CD8-positive, alpha-beta memory T cell (primary cell): ENCODE results near the gene BBS9. TPM values are rescaled to one million over a fixed set of nuclear protein-coding genes. Genes with fewer than 3 reads are reported as not detected.

Source experiments
- CTCF ChIA-PET: fragments of 350-600 bp; sonication (Branson Sonifier 250); formaldehyde crosslinking; loops from one replicate; lab custom pipeline; 2021; ENCODE audit warnings: antibody characterized with exemption; lab: Charles Lee
- POLR2A ChIA-PET: fragments of 350-600 bp; sonication (Branson Sonifier 250); formaldehyde crosslinking; loops from one replicate; lab custom pipeline; 2021; ENCODE audit warnings: antibody characterized with exemption; lab: Charles Lee
- DNase-seq, 5 donors: peaks; one replicate each; pipeline versions ENCODE4 v3.0.0 to v3.0.0-alpha.2; 2020 to 2022; ENCODE audit warnings: mixed read lengths in 1 of 5
- H3K27ac ChIP-seq: one replicate; pipeline ENCODE4 v1.7.0; 2013; ENCODE audit warnings: low read depth, mild to moderate bottlenecking, low read length, moderate library complexity
- H3K27me3 ChIP-seq: 2 replicates; pipeline ENCODE4 v1.7.0; 2013; ENCODE audit warnings: low read length, mild to moderate bottlenecking; ENCODE audit not compliant: insufficient read depth, poor library complexity, severe bottlenecking
- H3K36me3 ChIP-seq: 2 replicates; pipeline ENCODE4 v1.7.0; 2013; ENCODE audit warnings: mild to moderate bottlenecking, low read length, moderate library complexity; ENCODE audit not compliant: insufficient read depth
- H3K4me1 ChIP-seq: 2 replicates; pipeline ENCODE4 v1.7.0; 2013; ENCODE audit warnings: mild to moderate bottlenecking, low read length, moderate library complexity; ENCODE audit not compliant: insufficient read depth
- H3K4me3 ChIP-seq: 2 replicates; pipeline ENCODE4 v1.7.0; 2013; ENCODE audit warnings: mild to moderate bottlenecking, low read length
- H3K9me3 ChIP-seq: 2 replicates; pipeline ENCODE4 v1.7.0; 2013; ENCODE audit warnings: mild to moderate bottlenecking, low read length
- H3K27ac Mint-ChIP-seq, 8 donors: one replicate each; pipeline ENCODE4 v1.8.0; 2020 to 2021; ENCODE audit warnings: mixed read lengths in 8 of 8, mild to moderate bottlenecking in 6 of 8, inconsistent platforms in 3 of 8, moderate library complexity in 3 of 8
- H3K27me3 Mint-ChIP-seq, 2 donors: one replicate each; pipeline ENCODE4 v1.8.0; 2020 to 2021; ENCODE audit warnings: mixed read lengths in 2 of 2, mild to moderate bottlenecking in 1 of 2, moderate library complexity in 1 of 2
- H3K36me3 Mint-ChIP-seq, 3 donors: one replicate each; pipeline ENCODE4 v1.8.0; 2020 to 2021; ENCODE audit warnings: mixed read lengths in 3 of 3, inconsistent platforms in 1 of 3, mild to moderate bottlenecking in 1 of 3
- H3K4me1 Mint-ChIP-seq, 3 donors: one replicate each; pipeline ENCODE4 v1.8.0; 2020 to 2021; ENCODE audit warnings: mixed read lengths in 3 of 3, inconsistent platforms in 1 of 3, mild to moderate bottlenecking in 1 of 3
- H3K4me3 Mint-ChIP-seq, 7 donors: one replicate each; pipeline ENCODE4 v1.8.0; 2020 to 2021; ENCODE audit warnings: mixed read lengths in 7 of 7, mild to moderate bottlenecking in 6 of 7, moderate library complexity in 4 of 7, inconsistent platforms in 2 of 7
- H3K9me3 Mint-ChIP-seq, 5 donors: one replicate each; pipeline ENCODE4 v1.8.0; 2020 to 2022; ENCODE audit warnings: mixed read lengths in 5 of 5, mild to moderate bottlenecking in 3 of 5, moderate library complexity in 2 of 5, inconsistent platforms in 1 of 5
- polyA plus RNA-seq: library from polyadenylated mRNA; unstranded; fragments of 300-500 nt; fragmentation: Illumina TruSeq; gene quantifications from one replicate; pipeline ENCODE4 v1.2.3, GENCODE V29; 2021
- total RNA-seq, 2 experiments: library from RNA; stranded (reverse); gene quantifications; one replicate each; pipeline ENCODE4 v1.2.3, GENCODE V29; 2021

BBS9 gene
- total and polyA plus RNA-seq, 3 experiments from 2014 or later, result 10.0 to 14.6 (median 11.1) TPM

DNA sequence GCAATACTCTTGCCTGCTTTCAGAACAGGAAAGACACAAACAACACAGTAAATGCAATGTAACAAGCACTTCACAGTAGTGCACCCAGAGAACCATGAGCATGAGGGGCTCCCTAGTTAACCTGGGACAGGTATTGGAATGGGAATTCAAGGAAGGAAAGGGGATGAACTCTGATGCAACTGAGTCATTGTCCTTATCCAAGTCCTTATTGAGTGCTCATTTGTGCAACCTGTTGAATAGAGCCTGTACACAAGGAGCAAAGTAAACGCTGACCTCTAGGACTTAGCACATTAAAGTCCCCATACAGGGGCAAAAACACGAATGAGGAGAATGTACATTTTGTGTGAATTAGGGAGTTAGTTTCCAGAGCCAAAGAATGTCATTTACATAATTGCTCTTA, 499.5 kb downstream of the BBS9 start:
- Mint-ChIP-seq H3K9me3 (peaks cover 0 to 18% (median 13%) of the 10 kb centered on the region in 5 donors), H3K4me1 (no peaks in the 10 kb centered on the region), H3K36me3 (peaks cover 1 to 23% (median 2%) of the 10 kb centered on the region in 3 donors), H3K4me3 (no peak overlapping the region), H3K27ac (no peak overlapping the region), H3K27me3 (peaks cover 0 to 1% of the 10 kb centered on the region in 2 donors)
- H3K4me3 ChIP-seq, result no peak overlapping the region
- no peak overlapping the region for H3K27ac ChIP-seq
- CTCF ChIA-PET, result no interaction called here
- H3K36me3 ChIP-seq, result no peaks in the 10 kb centered on the region
- DNase-seq, result no peak
- POLR2A ChIA-PET, result no interaction called here
- H3K9me3 ChIP-seq, result no peaks in the 10 kb centered on the region
- no peaks in the 10 kb centered on the region for H3K27me3 ChIP-seq
- no peaks in the 10 kb centered on the region for H3K4me1 ChIP-seq

DNA sequence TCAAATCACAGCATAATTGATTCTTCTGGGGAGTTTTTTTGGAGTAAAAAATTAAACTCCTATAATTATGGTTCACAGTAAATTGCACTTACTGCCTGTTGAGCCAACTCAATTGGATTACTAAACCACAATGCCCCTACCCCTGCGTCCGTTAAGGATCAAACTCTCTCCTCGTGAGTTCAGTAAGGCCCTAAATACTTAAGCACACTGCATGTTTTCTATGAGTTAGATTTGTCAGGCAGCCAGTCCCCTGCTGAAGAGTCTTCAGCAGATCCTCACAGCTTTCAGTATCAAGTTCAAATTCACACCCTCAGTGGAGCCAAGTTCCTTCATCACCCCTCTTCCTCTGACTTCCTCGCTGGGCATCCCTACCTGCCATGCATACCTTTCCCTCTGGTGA, 501.0 kb downstream of the BBS9 start:
- no peak for DNase-seq
- Mint-ChIP-seq H3K27me3 (peaks cover 0 to 1% of the 10 kb centered on the region in 2 donors), H3K36me3 (peaks cover 1 to 18% (median 2%) of the 10 kb centered on the region in 3 donors), H3K4me1 (no peaks in the 10 kb centered on the region), H3K9me3 (peaks cover 0 to 13% (median 7%) of the 10 kb centered on the region in 5 donors), H3K27ac (peak overlapping the region in 2 of 8 donors; percentile 5 to 13), H3K4me3 (no peak overlapping the region)
- CTCF ChIA-PET, result no interaction called here
- H3K4me3 ChIP-seq, result no peak overlapping the region
- H3K36me3 ChIP-seq, result no peaks in the 10 kb centered on the region
- H3K27me3 ChIP-seq, result no peaks in the 10 kb centered on the region
- H3K4me1 ChIP-seq, result no peaks in the 10 kb centered on the region
- H3K9me3 ChIP-seq, result no peaks in the 10 kb centered on the region
- no peak overlapping the region for H3K27ac ChIP-seq
- POLR2A ChIA-PET, result no interaction called here

DNA sequence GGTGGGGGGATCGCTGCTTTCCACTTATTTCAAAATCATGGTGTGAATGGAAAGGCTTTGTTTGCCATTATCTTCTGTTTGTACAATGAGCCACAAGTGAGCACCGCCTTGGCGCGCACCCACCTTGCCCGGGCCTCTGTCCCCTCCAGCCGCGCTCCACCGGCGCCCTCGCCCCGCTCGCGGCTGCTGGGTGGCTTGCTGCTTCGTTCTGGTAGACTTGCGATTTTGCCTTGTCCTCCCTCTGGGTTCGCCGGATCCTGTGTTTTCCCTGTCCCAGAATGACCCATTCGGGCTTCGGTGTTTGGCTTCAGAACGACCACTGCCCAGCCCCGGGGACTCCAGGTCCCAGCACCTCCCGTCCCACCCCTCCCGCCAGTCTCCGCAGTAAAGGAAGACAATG, 503.0 kb downstream of the BBS9 start:
- Mint-ChIP-seq H3K36me3 (peaks cover 1 to 8% (median 2%) of the 10 kb centered on the region in 3 donors), H3K9me3 (no peaks in the 10 kb centered on the region), H3K4me1 (no peaks in the 10 kb centered on the region), H3K27ac (no peak overlapping the region), H3K4me3 (no peak overlapping the region), H3K27me3 (no peaks in the 10 kb centered on the region)
- no peaks in the 10 kb centered on the region for H3K4me1 ChIP-seq
- H3K4me3 ChIP-seq, result no peak overlapping the region
- POLR2A ChIA-PET, result no interaction called here
- H3K27ac ChIP-seq, result no peak overlapping the region
- CTCF ChIA-PET, result no interaction called here
- no peaks in the 10 kb centered on the region for H3K9me3 ChIP-seq
- no peaks in the 10 kb centered on the region for H3K27me3 ChIP-seq
- no peak for DNase-seq
- no peaks in the 10 kb centered on the region for H3K36me3 ChIP-seq

DNA sequence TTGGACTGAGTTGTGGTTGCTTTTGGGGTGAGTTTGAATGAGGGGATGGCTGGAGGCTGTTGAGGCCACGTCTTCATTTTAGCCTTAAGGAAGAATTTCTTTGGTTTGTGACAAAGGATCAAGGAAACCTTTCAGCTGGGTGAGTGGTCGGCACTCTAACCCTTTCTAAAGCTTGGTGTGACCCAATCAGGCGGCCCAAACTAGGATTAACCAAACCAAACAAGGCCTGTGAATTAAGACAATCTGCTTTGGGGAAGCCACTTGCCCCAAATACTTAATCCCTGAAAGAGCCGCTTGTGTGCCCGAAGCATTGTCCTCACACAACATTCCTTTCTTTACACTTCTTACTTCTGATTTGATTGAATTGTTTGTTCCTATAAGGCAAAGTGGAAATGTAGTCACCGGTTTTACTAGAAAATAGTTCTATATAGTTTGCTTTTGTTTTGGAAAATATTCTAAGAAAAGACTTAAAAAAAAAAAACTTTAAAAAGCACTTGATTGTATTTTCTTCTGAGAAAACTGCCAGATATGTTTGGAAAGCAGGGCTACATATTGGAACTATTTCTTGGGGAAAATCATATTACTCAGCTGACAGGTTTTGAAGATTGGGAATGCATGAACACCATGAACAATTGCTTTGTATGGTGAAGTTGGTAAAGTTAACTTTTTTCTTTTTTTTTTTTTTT, 503.6 kb downstream of the BBS9 start:
- H3K4me1 Mint-ChIP-seq, result no peaks in the 10 kb centered on the region
- no peak overlapping the region for H3K4me3 Mint-ChIP-seq
- H3K4me3 ChIP-seq, result no peak overlapping the region
- no peak for DNase-seq
- no peaks in the 10 kb centered on the region for H3K4me1 ChIP-seq
- ChIA-PET POLR2A (no interaction called here), CTCF (no interaction called here)
- H3K27ac Mint-ChIP-seq, result no peak overlapping the region
- no peaks in the 10 kb centered on the region for H3K36me3 ChIP-seq
- no peaks in the 10 kb centered on the region for H3K27me3 Mint-ChIP-seq
- no peak overlapping the region for H3K27ac ChIP-seq
- peaks cover 3 to 8% (median 6%) of the 10 kb centered on the region in 3 donors for H3K36me3 Mint-ChIP-seq
- no peaks in the 10 kb centered on the region for H3K27me3 ChIP-seq
- no peaks in the 10 kb centered on the region for H3K9me3 Mint-ChIP-seq
- no peaks in the 10 kb centered on the region for H3K9me3 ChIP-seq

DNA sequence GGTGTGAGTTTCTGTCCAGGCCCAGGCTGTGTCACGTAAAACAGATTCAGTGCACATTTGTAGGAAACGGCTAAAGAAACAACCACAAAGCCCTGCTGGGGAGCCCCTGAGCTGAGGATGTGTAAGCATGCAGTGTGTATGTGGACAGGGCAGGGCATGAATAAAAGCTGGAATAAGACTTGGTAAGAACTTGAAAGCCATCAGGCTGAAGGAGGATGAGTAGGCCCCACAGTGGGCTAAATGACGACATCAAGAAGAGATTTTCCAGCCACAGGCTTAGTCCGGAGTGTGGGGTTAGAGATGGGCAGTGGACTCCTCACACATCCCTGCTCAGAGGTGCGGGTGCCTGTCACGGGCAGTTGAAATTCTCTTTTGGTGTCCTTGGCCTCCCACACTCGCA, 505.2 kb downstream of the BBS9 start:
- Histone ChIP-seq H3K36me3 (no peaks in the 10 kb centered on the region), H3K4me3 (no peak overlapping the region), H3K27ac (no peak overlapping the region), H3K9me3 (no peaks in the 10 kb centered on the region), H3K4me1 (no peaks in the 10 kb centered on the region), H3K27me3 (no peaks in the 10 kb centered on the region)
- Mint-ChIP-seq H3K4me3 (no peak overlapping the region), H3K27me3 (no peaks in the 10 kb centered on the region), H3K4me1 (no peaks in the 10 kb centered on the region), H3K36me3 (peaks cover 4 to 11% (median 8%) of the 10 kb centered on the region in 3 donors), H3K9me3 (no peaks in the 10 kb centered on the region), H3K27ac (no peak overlapping the region)
- ChIA-PET POLR2A (no interaction called here), CTCF (no interaction called here)
- no peak for DNase-seq

DNA sequence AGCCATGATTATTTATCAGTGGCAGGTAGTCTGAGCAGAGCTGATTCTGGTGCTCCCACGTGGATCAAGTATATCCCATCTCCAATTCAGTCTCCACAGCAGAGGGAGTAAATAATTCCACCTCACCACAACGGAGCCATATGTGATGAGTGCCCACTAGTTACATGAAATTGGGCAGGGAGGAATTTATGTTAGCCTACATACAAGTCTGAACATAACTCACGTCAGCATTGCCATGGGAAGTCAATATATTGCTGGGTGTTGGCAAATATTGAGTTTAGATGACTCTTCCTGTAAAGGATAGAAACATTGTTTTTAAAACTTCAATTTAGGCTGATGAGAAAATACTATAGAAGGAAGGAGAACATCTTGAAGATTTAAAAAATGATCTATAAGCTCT, 507.0 kb downstream of the BBS9 start:
- peaks cover 7 to 13% (median 10%) of the 10 kb centered on the region in 3 donors for H3K36me3 Mint-ChIP-seq
- no peaks in the 10 kb centered on the region for H3K36me3 ChIP-seq
- no peak overlapping the region for H3K27ac ChIP-seq
- H3K4me1 ChIP-seq, result no peaks in the 10 kb centered on the region
- CTCF ChIA-PET, result no interaction called here
- no peaks in the 10 kb centered on the region for H3K9me3 ChIP-seq
- DNase-seq, result no peak
- no peak overlapping the region for H3K4me3 ChIP-seq
- no peaks in the 10 kb centered on the region for H3K9me3 Mint-ChIP-seq
- H3K27me3 Mint-ChIP-seq, result no peaks in the 10 kb centered on the region
- H3K27ac Mint-ChIP-seq, result peak overlapping the region in 1 of 8 donors; percentile 64
- H3K4me1 Mint-ChIP-seq, result no peaks in the 10 kb centered on the region
- H3K27me3 ChIP-seq, result no peaks in the 10 kb centered on the region
- H3K4me3 Mint-ChIP-seq, result no peak overlapping the region
- POLR2A ChIA-PET, result no interaction called here

DNA sequence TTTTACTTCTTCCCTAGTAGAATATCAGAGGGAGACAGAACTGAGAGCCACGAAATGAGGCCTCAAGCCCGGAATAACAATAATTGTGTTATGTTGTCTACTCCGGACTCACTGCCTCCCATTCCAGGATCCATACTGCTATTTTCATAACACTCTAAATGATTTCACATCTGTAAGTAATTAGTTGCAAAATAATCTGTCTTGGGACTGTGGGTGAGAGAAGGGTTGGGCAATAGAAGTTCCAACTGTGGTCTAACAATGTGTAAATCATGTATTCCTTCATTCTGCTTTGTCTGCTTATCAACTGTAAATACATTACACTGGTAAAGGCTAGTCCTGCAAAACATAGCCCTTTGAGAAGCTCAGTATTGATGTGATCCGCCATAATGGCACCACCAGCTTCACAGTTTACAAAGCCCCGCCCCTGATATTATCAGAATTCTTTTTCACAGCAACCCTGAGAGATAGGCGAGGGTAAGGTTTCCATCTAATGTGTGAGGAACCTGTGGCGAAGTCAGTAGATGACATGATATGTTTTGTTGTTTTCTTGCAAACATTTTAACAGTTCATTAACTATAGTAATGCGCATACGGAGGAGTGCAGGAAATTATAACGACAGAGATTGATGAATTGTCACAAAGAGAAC, 510.3 kb downstream of the BBS9 start:
- peak overlapping the region in 1 of 7 donors; percentile 29 for H3K4me3 Mint-ChIP-seq

DNA sequence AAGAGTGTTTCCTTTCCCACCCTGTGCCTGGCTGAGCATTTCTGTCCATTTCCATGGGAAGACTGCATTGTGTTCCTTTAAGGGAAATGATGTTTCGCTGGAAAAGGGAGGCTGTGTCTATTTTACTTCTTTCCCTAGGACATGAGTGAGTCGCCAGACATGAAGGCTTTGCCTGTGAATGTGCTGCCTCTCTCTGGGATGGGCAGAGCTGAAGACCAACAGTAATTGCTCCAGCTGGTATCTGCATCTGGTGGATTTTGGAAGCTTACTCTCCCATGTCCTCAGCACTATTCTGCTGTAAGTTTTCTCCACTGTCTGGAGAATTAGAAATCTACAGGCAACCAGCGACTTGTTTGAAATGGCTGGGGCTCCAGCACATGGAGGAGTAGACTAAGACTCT, 511.4 kb downstream of the BBS9 start:
- no peaks in the 10 kb centered on the region for H3K27me3 ChIP-seq
- no peak for DNase-seq
- no peak overlapping the region for H3K4me3 ChIP-seq
- Mint-ChIP-seq H3K4me1 (no peaks in the 10 kb centered on the region), H3K27ac (peak overlapping the region in 1 of 8 donors; percentile 25), H3K27me3 (no peaks in the 10 kb centered on the region), H3K9me3 (no peaks in the 10 kb centered on the region), H3K36me3 (peaks cover 11 to 39% (median 14%) of the 10 kb centered on the region in 3 donors), H3K4me3 (no peak overlapping the region)
- ChIA-PET POLR2A (no interaction called here), CTCF (no interaction called here)
- H3K36me3 ChIP-seq, result no peaks in the 10 kb centered on the region
- H3K9me3 ChIP-seq, result no peaks in the 10 kb centered on the region
- H3K4me1 ChIP-seq, result no peaks in the 10 kb centered on the region
- no peak overlapping the region for H3K27ac ChIP-seq

More for the DNA sequence above, 510.3 kb downstream of the BBS9 start:
- Mint-ChIP-seq H3K36me3 (peaks cover 11 to 31% (median 14%) of the 10 kb centered on the region in 3 donors), H3K4me1 (no peaks in the 10 kb centered on the region), H3K27me3 (no peaks in the 10 kb centered on the region), H3K9me3 (no peaks in the 10 kb centered on the region), H3K27ac (no peak overlapping the region)
- Histone ChIP-seq H3K4me1 (no peaks in the 10 kb centered on the region), H3K27me3 (no peaks in the 10 kb centered on the region), H3K36me3 (no peaks in the 10 kb centered on the region), H3K9me3 (no peaks in the 10 kb centered on the region), H3K4me3 (no peak overlapping the region), H3K27ac (no peak overlapping the region)
- ChIA-PET CTCF (no interaction called here), POLR2A (no interaction called here)
- DNase-seq, result no peak
